SU-DHL-6 (cell line): ENCODE data around the gene PITX2.

Experiments used
- EZH2phosphoT487 ChIP-seq: fragments of 200-600 bp; sonication (generic), shearing (Covaris generic); conservative IDR thresholded peaks from 2 replicates; pipeline ENCODE4 v1.6.1; 2018; ENCODE audit warnings: mild to moderate bottlenecking, antibody characterized with exemption, low read length, moderate library complexity, mixed read lengths
- TF ChIP-seq, protein P1 (sequence below): fragments of 200-600 bp; sonication (generic); IDR thresholded peaks from one replicate; pipeline ENCODE4 v1.5.1; 2017; ENCODE audit warnings: antibody characterized with exemption, mild to moderate bottlenecking, low read length, moderate library complexity; ENCODE audit not compliant: insufficient read depth, poor library complexity, severe bottlenecking

DNA sequence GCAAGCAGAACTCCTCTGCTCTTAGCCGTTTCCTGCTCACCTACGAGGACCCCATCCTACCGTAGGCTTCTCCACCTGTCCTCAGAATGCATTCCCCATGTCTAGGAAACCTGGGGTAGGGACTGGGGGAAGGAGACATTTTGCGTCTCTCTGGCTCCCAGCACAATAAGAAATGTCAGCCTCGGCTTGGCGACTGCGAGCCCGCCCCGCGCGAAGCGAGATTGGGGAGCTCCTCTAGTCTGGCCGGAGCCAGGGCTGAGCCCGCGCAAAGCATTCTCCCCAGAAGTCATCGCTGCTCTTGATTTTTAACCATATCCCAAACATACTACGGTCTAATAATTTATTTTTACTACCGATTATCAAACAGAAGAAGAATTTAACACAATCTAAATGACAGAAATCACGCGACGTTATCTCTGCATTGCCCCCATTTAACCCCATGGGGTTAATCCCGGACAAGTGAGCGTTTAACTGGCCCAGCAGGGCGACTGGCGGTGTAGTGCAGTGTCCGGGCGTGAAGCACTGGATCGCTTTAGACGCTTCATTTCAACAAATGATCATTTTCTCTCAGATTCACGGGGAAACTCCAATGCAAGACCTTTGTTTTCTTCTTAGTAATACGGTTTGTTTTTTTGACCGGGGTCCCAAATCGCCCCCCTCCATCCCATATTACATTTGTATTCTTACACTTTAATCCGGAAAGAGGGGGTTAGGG, 8.0 kb upstream of the PITX2 start:
- TF ChIP-seq, protein P1, sequence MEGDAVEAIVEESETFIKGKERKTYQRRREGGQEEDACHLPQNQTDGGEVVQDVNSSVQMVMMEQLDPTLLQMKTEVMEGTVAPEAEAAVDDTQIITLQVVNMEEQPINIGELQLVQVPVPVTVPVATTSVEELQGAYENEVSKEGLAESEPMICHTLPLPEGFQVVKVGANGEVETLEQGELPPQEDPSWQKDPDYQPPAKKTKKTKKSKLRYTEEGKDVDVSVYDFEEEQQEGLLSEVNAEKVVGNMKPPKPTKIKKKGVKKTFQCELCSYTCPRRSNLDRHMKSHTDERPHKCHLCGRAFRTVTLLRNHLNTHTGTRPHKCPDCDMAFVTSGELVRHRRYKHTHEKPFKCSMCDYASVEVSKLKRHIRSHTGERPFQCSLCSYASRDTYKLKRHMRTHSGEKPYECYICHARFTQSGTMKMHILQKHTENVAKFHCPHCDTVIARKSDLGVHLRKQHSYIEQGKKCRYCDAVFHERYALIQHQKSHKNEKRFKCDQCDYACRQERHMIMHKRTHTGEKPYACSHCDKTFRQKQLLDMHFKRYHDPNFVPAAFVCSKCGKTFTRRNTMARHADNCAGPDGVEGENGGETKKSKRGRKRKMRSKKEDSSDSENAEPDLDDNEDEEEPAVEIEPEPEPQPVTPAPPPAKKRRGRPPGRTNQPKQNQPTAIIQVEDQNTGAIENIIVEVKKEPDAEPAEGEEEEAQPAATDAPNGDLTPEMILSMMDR, result no peak
- TF ChIP-seq EZH2phosphoT487, result no peak
